GM18502 (cell line): ENCODE data around the gene TGIF2.

ENCODE experiments used
- ATAC-seq: cut with Tn5 transposase; IDR thresholded peaks from one replicate; pipeline ENCODE4 v1.9.1; 2021; ENCODE audit warnings: mild to moderate bottlenecking; ENCODE audit not compliant: unreplicated experiment, poor library complexity

The TGIF2 gene

DNA sequence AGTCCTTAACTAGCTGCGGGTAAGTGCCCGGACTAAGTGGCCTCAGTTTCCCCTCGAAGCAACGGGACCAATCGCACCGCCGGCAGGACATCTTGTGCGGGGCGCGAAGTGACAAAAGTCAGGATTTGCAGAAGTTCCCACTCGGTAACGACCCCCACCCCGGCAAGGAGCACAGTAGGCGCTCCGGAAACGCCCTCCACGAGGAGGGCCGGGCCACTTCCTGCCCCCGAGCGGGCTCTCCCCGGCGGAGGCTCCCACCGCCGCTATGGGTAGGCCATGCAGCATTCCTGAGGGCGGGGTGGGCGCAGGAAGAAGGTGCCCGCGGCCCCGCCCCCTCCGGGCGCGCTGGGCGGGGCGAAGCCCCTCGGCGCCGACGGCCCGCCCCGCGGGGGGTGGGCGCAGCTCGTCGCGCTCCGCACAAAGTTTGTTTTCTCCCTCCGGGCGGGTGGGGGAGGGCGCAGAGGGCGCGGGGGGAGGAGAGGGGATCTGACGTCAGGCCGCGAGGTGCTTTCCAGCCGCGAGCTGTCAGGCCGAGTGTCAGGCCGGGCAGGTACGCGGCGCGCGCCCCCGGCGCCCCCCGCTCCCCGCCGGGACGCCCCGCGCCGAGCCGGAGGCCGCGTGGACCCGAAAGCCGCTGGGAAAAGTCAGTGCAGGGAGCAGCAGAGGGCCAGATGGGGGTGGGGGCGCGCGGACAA, at the start of gene TGIF2:
TSS of gene TGIF2 (plus strand) at position 495 of the 695 bp plus-strand sequence. CDS start 5,178 bp downstream, outside the sequence.
- peak; percentile 67 for ATAC-seq

DNA sequence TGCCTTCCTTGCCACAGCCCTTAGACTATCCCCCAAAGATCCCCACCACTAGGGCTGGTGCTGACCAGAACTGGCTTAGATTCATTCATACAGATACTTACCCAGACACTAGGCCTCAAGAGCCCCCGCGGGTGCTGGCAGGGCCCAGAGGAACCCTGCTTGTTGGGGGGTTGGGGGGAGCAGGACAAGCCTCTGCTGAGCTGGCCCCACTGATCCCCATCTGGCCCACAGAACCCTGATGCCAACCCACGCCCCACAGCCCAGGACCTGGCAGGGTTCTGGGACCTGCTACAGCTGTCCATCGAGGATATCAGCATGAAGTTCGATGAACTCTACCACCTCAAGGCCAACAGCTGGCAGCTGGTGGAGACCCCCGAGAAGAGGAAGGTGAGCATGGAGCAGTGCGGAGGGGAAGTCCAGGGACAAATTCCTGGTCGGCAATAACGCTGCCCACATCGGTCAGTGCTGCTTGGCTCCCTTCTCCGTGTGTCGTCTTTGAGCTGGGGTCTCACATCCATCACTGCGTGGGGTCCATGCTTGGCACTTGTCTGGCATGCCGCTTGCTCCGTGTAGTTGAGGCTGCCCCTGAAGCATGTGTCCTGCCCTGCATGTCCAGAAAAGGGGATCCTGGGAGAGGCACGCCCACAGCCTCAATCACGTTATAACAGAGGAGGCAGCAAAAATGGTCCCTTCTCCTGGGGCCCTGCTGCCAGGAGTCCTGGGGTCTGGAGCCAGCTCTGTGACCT, 47.6 kb upstream of the TGIF2 start:
- no peak for ATAC-seq

DNA sequence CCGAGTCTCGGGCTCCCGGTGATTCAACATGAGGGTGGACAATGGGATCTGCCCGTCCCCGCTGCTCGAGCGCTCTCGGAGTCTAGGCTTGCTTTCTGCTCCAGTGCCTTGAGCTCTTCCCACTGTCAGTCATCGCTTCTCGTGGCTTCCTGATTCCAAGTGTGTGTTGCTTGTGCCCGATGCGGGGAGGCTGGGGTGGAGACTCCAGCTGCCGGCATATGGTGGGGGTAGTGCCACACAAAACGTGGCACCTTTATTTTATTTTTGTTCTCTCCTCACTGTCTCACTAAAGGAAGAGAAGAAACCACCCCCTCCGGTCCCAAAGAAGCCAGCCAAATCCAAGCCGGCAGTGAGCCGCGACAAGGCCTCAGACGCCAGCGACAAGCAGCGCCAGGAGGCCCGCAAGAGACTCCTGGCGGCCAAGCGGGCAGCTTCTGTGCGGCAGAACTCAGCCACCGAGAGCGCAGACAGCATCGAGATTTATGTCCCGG, 46.8 kb upstream of the TGIF2 start:
- no peak for ATAC-seq

DNA sequence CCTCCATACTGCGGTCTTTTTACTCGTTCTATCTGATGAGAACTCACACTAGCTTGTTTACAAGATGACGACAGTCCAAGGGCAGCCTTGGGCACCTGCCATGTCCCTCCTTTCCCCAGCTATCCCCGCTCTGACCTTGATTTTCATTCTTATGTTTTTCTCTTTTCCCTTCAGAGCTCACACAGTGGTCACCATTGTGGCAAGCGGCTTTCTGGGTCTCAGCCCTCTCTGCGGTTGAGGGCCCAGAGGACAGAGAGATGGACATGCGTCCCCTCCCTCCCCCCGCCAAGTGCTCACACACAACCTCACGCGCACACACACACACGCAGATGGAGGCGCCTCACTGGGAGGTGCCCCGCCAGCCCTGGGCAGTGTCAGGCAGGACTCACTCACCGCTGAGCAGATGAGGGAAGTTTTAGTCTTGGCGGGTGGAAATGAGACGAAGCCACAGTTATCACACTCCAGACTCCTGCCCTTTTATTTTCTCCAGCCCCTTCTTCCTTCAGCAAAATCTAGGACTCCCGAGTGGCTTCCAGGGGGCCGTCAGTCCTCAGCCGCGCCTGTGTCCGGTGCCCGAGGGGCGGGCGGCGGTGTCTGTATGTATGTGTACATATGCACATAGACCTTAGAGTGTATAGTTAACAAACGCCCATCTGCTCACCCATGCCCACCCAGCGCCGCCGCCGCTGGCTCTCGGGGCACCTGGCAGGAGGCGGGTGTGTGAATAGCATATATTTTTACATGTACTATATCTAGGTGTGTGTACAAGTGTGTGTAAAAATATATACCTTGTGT, 45.9 kb upstream of the TGIF2 start:
- ATAC-seq: no peak

DNA sequence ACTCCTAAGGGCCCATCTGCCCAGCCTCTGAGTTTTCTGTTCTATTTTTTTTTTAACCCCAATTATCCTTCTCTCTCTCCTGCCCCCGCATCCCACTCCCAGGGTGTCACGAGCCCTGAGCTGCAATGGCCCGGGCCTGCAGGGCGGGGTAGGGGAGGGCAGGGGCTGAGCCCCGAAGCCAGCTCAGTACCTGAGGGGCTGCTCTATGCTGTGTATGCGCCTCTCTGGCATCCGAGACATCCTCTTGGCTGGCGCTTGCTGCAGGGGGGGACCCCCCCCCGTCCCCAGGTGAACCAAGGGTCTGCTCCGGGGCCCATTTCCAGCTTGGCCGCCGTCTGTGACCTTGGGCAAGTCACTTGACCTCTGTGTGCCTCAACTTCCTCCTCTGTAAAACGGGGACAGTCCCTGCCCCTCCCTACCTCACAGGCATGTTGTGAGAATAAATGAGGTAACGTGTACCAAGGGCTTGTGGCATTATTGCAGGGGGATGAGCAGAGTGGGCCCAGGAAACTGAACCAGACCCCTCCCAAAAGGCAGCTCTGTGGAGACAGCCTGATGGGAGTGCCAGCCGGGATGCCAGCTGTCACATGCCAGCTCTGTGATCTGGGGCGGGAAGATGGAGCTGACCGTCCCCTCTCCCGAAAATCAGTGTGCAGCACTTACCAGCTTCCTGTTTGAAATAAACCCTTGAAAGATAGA, 45.1 kb upstream of the TGIF2 start:
- ATAC-seq: no peak

DNA sequence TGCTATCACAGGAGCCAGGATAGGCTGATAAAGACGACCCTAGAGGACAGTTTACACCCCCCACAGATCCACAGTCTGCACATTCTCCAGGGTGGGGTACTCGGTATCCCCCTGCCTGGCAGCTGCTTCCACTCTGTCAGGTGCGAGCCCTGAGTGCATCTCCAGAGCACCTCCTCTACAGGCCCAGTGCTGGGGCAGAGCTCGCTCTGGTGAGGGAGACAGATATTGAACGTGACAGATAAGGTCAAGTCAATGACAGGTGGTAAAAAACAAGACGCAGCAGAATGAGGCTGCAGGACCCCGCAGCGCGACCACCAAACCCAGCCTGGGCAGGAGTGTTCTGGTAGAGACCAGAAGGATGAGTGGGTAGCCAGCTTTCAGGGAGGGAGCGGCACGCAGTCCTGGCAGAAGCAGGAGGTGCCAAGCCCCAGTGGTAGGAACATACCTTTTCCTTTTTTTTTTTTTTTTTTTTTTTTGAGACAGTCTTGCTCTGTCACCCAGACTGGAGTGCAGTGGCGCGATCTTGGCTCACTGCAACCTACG, 44.5 kb upstream of the TGIF2 start:
- no peak for ATAC-seq

DNA sequence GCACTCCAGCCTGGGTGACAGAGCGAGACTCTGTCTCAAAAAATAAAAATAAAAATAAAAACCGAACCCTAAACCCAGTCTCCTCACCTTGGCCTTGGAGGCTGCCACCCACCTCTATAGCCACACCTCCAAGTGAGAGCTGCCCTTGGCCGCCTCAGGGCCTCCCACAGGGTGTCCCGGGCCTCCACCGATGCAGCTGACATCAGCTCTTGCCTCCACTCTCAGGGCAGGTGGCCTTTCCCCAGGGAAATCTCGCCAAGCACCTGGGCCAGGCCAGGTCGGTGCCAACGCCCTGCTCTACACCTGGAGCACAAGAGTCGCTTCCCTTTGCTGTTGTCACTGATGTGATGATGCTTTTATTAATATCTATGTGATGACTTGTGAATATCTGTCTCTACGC, 41.0 kb upstream of the TGIF2 start:
- ATAC-seq: no peak

DNA sequence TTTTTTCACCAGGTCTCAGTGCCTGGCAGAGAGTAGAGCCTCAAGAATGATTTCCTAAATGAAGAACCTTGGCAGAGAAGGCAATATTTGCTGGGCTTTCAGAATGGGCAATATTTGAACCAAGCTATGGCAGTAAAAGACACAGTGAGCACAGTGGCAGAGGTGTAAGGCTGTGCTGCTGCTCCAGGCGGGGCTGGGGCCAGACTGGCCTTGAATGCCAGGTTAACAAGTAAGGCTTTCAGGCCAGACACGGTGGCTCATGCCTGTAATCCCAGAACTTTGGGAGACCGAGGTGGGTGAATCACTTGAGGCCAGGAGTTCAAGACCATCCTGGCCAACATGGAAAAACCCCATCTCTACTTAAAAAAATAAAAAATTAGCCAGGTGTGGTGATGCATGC, 40.6 kb upstream of the TGIF2 start:
- ATAC-seq: no peak

DNA sequence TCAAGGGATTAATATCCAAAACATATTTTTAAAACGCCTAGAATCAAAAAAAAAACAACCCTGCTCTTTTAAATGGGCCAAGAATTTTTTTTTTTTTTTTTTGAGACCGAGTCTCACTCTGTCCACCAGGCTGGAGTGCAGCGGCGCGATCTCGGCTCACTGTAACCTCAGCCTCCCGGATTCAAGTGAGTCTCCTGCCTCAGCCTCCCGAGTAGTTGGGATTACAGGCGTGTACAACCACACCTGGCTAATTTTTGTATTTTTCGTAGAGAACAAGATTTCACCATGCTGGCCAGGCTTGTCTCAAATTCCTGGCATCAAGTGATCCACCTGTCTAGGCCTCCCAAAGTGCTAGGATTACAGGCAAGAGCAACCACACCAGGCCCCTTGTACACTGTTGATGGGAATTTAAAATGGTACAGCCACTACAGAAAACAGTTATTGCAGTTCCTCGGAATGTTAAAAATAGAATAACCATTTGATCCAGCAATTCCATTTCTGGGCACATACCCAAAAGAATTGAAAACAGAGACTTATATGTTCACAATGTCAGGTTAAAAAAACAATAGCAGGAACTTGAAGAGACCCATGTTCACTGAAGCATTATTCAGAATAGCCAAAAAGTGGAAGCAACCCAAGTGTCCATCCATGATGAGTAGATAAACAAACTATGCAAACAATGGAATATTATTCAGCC, 35.2 kb upstream of the TGIF2 start:
- ATAC-seq: no peak

DNA sequence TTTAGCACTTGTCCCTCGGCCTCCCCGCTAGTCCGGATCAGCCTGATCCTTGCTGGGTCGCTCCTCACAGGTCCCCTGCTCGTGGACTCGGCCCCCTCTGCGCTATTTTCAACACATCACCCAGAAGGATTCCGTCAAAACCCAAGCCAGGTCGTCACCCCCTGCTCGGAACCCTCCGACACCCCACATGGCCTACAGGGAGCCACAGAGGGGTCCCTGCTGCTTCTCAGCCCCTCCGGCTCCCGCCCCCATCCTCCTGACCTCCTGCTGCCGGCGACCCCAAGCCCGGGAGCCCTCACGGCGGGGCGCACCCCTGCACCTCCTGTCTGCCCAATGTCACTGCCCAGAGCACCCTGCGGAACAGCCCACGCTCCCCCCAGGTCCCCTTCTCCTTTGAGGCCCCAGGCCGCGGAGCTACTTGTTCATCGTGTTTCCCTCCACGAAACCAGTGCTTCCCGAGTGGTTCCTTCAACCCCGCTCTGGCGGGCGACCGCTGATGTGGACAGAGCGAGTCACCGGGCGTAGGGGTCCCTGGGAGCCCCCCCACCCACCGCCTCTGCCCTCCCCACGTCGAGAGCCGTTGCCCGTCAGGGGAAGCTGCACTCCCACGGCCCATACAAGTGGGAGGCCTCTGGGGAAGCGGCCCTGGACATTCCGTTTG, 32.7 kb upstream of the TGIF2 start:
- ATAC-seq: no peak

DNA sequence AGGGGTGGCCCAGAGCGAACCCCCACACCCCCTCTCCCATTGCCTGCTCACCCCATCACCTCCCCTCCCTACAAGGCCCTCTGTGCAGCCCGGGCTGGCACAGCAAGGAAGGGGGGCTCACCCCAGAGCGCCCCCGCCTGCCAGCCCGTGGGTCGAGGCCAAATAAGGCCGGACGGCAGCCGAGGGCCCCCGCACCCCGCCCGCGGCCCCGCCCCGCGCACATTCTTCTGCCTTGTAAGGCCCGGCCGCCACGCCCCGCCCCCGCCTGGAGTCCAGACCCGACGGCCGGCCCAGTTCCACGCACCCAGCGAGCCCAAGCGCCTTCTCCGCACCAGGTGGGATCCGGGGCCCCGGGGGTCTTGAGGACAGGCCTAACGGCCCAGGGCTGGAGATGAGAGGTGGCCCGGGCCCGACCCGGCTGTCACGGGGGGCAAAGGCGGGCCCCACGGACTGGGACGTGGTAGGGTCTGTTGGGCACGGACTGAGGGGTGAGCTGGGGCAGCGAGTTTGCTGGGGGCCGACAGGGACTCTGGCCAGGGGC, 32.1 kb upstream of the TGIF2 start, which contains the start of gene MYL9:
TSS of gene MYL9 (plus strand) at position 293 of the 541 bp plus-strand sequence. CDS start 3,366 bp downstream, outside the sequence.
- ATAC-seq: no peak

DNA sequence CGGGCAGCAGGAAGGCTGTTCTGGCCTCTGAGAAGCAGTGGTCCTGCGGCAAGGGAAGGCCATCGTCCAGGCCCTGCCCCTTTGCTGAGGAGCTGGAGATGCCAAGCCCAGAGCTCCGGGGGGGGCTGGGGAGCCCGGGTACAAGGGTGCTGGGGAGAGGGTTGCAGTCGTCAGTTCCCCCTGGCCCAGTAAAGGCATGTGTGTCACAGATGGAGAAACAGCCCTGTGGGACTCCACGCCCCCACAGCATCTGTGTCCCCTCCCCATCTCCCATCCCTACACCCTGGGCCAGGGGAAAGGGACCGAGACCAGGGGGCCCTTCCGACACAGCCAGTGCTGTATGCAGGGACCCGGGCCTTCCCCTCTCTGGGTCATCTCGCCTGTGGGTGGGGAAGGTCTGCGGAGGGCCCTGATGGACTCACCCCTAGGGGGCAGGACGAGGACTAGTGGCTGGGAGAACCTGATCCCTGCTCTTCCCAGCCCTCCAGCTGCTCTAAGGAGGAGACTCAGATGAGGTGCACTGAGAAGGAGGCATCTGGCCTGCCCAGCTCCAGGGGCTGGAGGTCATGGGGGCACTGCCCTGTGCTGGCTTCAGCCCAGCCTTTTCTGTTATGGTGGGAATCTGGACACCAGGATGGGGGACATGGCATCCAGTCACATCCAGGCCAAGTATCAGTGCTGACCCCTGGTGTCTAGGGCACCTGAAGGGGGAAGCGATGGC, 31.5 kb upstream of the TGIF2 start:
- ATAC-seq: no peak

DNA sequence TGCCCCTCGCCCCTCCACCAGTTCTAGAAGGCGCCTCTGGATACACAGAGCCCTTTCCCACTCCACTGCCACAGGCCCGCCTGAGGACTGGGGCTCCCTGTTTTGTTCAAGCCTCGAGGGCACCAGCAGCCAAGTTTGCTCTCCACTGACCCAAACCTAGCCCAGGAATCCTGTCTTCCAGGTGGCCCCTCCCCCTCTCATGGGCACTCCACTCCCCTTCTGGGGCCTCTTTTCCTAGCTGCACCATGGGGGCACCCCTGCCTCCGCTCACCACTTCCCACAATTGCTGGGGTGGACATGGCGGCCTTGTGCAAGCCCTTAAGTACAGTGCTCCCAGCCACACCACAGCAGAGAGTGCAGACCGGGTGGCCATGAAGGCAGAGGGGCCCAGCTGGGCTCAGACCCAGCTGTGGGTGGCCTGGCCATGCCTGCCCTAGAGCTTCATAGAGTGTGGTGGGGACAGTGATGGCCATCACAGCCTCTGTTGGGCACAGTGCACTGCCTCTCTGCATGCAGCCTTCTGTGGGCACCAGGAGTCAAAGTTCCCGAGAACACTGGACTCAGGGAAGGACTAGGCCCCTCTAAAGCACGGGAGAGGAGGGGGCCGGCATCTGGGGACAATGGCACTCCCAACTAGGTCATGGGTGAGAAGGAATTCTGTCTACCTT, 30.7 kb upstream of the TGIF2 start:
- ATAC-seq: no peak

DNA sequence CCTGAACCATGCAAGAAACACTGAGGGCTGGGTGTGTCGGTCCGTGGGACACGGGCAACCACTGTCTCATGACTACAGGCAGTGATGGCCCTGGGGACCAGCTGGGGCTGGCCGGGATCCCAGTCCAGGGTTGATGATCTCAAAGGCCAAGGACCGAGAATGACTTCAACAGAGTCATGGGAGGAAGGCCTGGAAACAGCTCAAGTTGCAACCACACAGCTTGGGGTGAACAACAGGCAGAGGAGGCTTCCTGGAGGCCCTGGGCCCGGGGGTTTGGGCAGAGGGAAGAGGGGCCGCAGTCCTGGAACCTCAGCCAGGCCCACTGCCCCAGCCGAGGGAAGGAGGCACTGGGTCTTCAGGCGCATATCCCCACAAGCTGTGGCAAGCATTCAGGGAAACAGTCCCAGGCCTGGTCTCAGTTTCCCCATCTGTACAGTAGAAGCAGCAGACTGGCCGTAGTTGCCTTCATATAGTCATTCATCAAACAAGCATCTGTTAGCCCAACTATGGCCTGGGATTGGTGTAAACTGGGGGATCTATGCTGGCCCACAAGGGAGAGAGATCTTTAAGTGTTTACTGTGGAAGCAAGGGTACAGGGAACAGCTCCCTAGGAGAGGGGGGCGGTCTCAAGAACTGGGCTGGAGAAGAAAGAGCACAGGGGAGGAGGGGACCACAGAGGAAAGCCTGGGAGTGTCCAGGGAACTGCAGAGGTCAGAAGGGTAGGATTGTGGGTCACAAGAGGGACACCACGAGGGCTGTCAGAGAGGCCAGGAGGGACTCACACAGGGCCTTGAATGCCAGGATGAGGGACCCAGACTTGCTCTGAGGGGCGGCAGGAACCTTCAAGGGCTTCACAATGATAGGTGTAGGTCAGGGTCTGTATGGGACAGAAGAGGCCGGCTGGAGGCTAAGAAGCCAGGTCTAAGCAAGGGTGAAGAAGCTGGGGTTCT, 29.9 kb upstream of the TGIF2 start:
- no peak for ATAC-seq

DNA sequence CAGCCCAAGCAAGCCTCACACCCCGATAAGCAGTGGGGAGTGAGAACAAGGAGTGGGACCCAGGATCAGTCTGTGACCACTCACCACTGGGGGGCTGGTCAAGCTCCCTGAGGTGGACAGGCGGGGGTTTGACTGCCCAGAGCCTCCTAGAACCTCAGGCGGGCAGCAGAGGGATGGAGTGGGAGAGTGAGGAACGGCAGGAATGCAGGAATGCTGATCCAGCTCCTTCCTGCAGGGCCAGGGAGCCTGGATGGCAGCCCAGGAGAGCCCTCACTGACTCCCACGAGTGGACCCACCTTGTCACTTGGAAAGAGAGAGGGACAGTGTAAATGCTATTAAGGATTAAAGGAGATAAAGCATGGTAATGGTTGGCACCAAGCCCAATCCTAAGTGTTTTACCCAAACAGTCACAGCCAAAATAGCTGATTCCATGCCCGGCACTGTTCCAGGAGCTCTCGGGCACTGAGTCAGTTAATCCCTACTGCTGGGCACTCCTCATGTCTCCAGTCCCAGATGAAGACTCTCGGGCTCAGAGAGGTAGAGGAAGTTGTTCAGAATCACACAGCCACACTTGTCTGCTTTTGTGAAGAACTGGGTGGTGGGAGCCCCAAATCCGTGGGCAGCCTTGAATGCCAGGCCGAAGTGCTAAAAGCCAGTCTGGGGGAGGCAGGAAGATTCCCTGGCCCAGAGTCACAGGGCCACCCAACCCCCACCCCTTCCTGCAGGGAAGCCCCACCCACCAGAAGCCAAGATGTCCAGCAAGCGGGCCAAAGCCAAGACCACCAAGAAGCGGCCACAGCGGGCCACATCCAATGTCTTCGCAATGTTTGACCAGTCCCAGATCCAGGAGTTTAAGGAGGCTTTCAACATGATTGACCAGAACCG, 29.0 kb upstream of the TGIF2 start:
- no peak for ATAC-seq
